Fibroblast of lung (primary cell): ENCODE data around the gene CA9. TPM values are rescaled to one million over a fixed set of nuclear protein-coding genes. Genes with fewer than 3 reads are reported as not detected.

ENCODE experiments used
- DNase-seq, 2 donors: peaks; one replicate each; pipeline versions ENCODE4 v3.0.0 to v3.0.0-alpha.2; 2010; ENCODE audit warnings: low read depth in 2 of 2
- H2AFZ ChIP-seq: 2 replicates; pipeline ENCODE4 v1.5.1; 2012; ENCODE audit warnings: low read length, control low read depth, inconsistent platforms
- H3K27ac ChIP-seq: 2 replicates; pipeline ENCODE4 v1.5.1; 2011; ENCODE audit warnings: low read length, control low read depth; ENCODE audit not compliant: insufficient read depth
- H3K27me3 ChIP-seq: 2 replicates; pipeline ENCODE4 v1.5.1; 2011; ENCODE audit warnings: mild to moderate bottlenecking, low read length; ENCODE audit not compliant: control insufficient read depth, insufficient read depth
- H3K36me3 ChIP-seq: 2 replicates; pipeline ENCODE4 v1.5.1; 2011; ENCODE audit warnings: low read length; ENCODE audit not compliant: control insufficient read depth, insufficient read depth
- H3K4me1 ChIP-seq: 2 replicates; pipeline ENCODE4 v1.5.1; 2011; ENCODE audit warnings: low read length; ENCODE audit not compliant: control insufficient read depth, insufficient read depth; ENCODE audit errors: extremely low read depth
- H3K4me2 ChIP-seq: 2 replicates; pipeline ENCODE4 v1.5.1; 2011; ENCODE audit warnings: low read length, control low read depth; ENCODE audit not compliant: insufficient read depth; ENCODE audit errors: extremely low read depth
- H3K4me3 ChIP-seq, 4 experiments: fragments of 200-600 bp in 1 of 4; sonication (generic) in 1 of 4; replicated peaks in 1 of 4; 2 replicates each; pipeline ENCODE4 v1.5.1; 2011 to 2016; ENCODE audit warnings: low read length in 4 of 4, low read depth in 3 of 4, mild to moderate bottlenecking in 3 of 4, control low read depth in 2 of 4, inconsistent platforms in 1 of 4, mixed read lengths in 1 of 4; ENCODE audit not compliant: insufficient read depth in 1 of 4; ENCODE audit errors: control extremely low read depth in 1 of 4
- H3K79me2 ChIP-seq: 2 replicates; pipeline ENCODE4 v1.5.1; 2012; ENCODE audit warnings: mild to moderate bottlenecking, low read length, inconsistent platforms; ENCODE audit not compliant: control insufficient read depth, insufficient read depth
- H3K9ac ChIP-seq: 2 replicates; pipeline ENCODE4 v1.5.1; 2011; ENCODE audit warnings: mild to moderate bottlenecking, low read length, control low read depth; ENCODE audit not compliant: insufficient read depth
- H3K9me3 ChIP-seq: 2 replicates; pipeline ENCODE4 v1.5.1; 2012; ENCODE audit warnings: low read depth, low read length; ENCODE audit not compliant: control insufficient read depth, insufficient read depth
- H4K20me1 ChIP-seq: 2 replicates; pipeline ENCODE4 v1.5.1; 2011; ENCODE audit warnings: low read length; ENCODE audit not compliant: control insufficient read depth, insufficient read depth; ENCODE audit errors: extremely low read depth
- EZH2 ChIP-seq: IDR thresholded peaks from 2 replicates; pipeline ENCODE4 v1.5.1; 2012; ENCODE audit warnings: low read length, control low read depth, mild to moderate bottlenecking; ENCODE audit errors: missing control alignments
- polyA plus RNA-seq, 2 donors: library from polyadenylated mRNA; depleted of rRNA in 1 of 2; stranded (reverse) in 1 of 2; unstranded in 1 of 2; fragments of >200 nt; gene quantifications; 2 replicates each; pipeline ENCODE4 v1.2.1, GENCODE V29; 2011 to 2012; ENCODE audit warnings: missing spikeins in 1 of 2
- total RNA-seq: library from RNA; depleted of rRNA; stranded (reverse); fragments of >200 nt; gene quantifications from 2 replicates; pipeline ENCODE4 v1.2.1, GENCODE V29; 2014
- TF ChIP-seq, protein P1 (sequence below), 2 donors: IDR thresholded peaks in 1 of 2; conservative IDR thresholded peaks in 1 of 2; 1 replicate in 1 of 2; 2 replicates in 1 of 2; pipeline ENCODE4 v1.5.1; 2011 to 2012; ENCODE audit warnings: low read length in 2 of 2, control low read depth in 1 of 2, inconsistent platforms in 1 of 2, low read depth in 1 of 2, mild to moderate bottlenecking in 1 of 2

The CA9 gene
- total and polyA plus RNA-seq, 2 donors (not counting 1 experiment from before 2014, with no cell fraction given): 0.17 to 0.59 TPM

DNA sequence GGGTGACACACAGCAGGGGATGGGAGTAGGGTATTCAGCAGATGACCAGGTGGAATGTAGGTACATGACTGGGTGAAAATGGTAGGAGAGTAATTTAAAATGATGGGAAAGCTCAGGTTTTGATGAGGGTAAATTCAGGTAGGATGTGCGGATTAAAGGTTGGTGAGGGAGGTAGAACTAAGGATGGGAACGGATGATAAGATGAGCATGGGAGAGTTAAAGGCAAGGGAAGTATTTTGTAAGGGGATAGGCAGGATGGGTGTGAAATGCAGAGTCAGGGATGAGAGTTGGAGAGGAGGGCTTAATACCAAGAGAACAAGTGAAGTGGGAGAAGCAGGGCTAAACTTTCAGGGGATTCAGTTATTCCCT is 56.7 kb downstream of the CA9 start:
- Histone ChIP-seq H4K20me1 (no peaks in the 10 kb centered on the region), H2AFZ (no peak overlapping the region), H3K4me3 (peak overlapping the region; percentile 87 to 99 (median 96)), H3K79me2 (peaks cover 78% of the 10 kb centered on the region), H3K4me1 (peaks cover 23% of the 10 kb centered on the region), H3K27me3 (no peaks in the 10 kb centered on the region), H3K27ac (peak overlapping the region; percentile 94), H3K9me3 (no peaks in the 10 kb centered on the region), H3K4me2 (peak overlapping the region; percentile 100), H3K36me3 (peaks cover 7% of the 10 kb centered on the region), H3K9ac (peak overlapping the region; percentile 97)
- no peak for DNase-seq
- TF ChIP-seq EZH2: no peak
- TF ChIP-seq, protein P1, sequence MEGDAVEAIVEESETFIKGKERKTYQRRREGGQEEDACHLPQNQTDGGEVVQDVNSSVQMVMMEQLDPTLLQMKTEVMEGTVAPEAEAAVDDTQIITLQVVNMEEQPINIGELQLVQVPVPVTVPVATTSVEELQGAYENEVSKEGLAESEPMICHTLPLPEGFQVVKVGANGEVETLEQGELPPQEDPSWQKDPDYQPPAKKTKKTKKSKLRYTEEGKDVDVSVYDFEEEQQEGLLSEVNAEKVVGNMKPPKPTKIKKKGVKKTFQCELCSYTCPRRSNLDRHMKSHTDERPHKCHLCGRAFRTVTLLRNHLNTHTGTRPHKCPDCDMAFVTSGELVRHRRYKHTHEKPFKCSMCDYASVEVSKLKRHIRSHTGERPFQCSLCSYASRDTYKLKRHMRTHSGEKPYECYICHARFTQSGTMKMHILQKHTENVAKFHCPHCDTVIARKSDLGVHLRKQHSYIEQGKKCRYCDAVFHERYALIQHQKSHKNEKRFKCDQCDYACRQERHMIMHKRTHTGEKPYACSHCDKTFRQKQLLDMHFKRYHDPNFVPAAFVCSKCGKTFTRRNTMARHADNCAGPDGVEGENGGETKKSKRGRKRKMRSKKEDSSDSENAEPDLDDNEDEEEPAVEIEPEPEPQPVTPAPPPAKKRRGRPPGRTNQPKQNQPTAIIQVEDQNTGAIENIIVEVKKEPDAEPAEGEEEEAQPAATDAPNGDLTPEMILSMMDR (conservative IDR thresholded peaks at IDR 0.05 in 1 of 2, IDR thresholded peaks at IDR 0.05 in 1 of 2; ENCODE audit: low read depth in 1 of 2, low read length in 2 of 2): no peak

Other genes with a start within 250 kb of the CA9 start
- 10.0 and 15.5 TPM in 2 replicates for gene RUSC2, start 183.8 kb upstream of the CA9 start, total RNA-seq
- gene RUSC2, start 183.8 kb upstream of the CA9 start, polyA plus RNA-seq: 14.2 and 14.8 TPM in 2 replicates
- 9.4 and 10.5 TPM in 2 replicates for gene TESK1, start 68.7 kb upstream of the CA9 start, total RNA-seq
- gene TESK1, start 68.7 kb upstream of the CA9 start, polyA plus RNA-seq: 12.0 and 12.5 TPM in 2 replicates
- 1.0 and 2.8 TPM in 2 replicates for gene CD72, start 55.5 kb upstream of the CA9 start, total RNA-seq
- gene CD72, start 55.5 kb upstream of the CA9 start, polyA plus RNA-seq: 0.64 and 1.00 TPM in 2 replicates
- gene SIT1, start 23.0 kb upstream of the CA9 start, total RNA-seq: 0.17 TPM in 1 of 2 replicates, not detected in the other
- gene SIT1, start 23.0 kb upstream of the CA9 start, polyA plus RNA-seq: 0.07 TPM in 1 of 2 replicates, not detected in the other
- gene RMRP, start 15.9 kb upstream of the CA9 start, total RNA-seq: 67,954 and 162,287 TPM in 2 replicates
- gene RMRP, start 15.9 kb upstream of the CA9 start, polyA plus RNA-seq: 75.4 and 110 TPM in 2 replicates
- 15.4 and 20.6 TPM in 2 replicates for gene CCDC107, start 15.6 kb upstream of the CA9 start, total RNA-seq
- 20.2 and 24.9 TPM in 2 replicates for gene CCDC107, start 15.6 kb upstream of the CA9 start, polyA plus RNA-seq
- gene ARHGEF39, start 8.7 kb upstream of the CA9 start, total RNA-seq: under 0.01 and 0.66 TPM in 2 replicates
- gene ARHGEF39, start 8.7 kb upstream of the CA9 start, polyA plus RNA-seq: 0.77 and 3.9 TPM in 2 replicates
- gene TPM2, start 16.0 kb downstream of the CA9 start, total RNA-seq: 696 and 1,003 TPM in 2 replicates
- gene TPM2, start 16.0 kb downstream of the CA9 start, polyA plus RNA-seq: 1,280 and 1,927 TPM in 2 replicates
- 214 and 405 TPM in 2 replicates for gene TLN1, start 58.3 kb downstream of the CA9 start, total RNA-seq
- 214 and 244 TPM in 2 replicates for gene TLN1, start 58.3 kb downstream of the CA9 start, polyA plus RNA-seq
- 64.7 and 70.2 TPM in 2 replicates for gene CREB3, start 58.7 kb downstream of the CA9 start, total RNA-seq
- gene CREB3, start 58.7 kb downstream of the CA9 start, polyA plus RNA-seq: 50.2 and 55.8 TPM in 2 replicates
- 21.8 and 23.9 TPM in 2 replicates for gene GBA2, start 75.3 kb downstream of the CA9 start, total RNA-seq
- 24.1 and 25.5 TPM in 2 replicates for gene GBA2, start 75.3 kb downstream of the CA9 start, polyA plus RNA-seq
- 10.5 and 14.9 TPM in 2 replicates for gene RGP1, start 75.4 kb downstream of the CA9 start, total RNA-seq
- 17.4 and 18.0 TPM in 2 replicates for gene RGP1, start 75.4 kb downstream of the CA9 start, polyA plus RNA-seq
- not detected in 2 replicates for gene MSMP, start 80.3 kb downstream of the CA9 start, total RNA-seq
- not detected in 2 replicates for gene MSMP, start 80.3 kb downstream of the CA9 start, polyA plus RNA-seq
- 23.6 and 47.4 TPM in 2 replicates for gene NPR2, start 117.7 kb downstream of the CA9 start, total RNA-seq
- 26.3 and 34.1 TPM in 2 replicates for gene NPR2, start 117.7 kb downstream of the CA9 start, polyA plus RNA-seq
- gene SPAG8, start 138.3 kb downstream of the CA9 start, total RNA-seq: 1.0 and 1.3 TPM in 2 replicates
- 0.62 and 0.64 TPM in 2 replicates for gene SPAG8, start 138.3 kb downstream of the CA9 start, polyA plus RNA-seq
- gene HINT2, start 141.1 kb downstream of the CA9 start, total RNA-seq: 24.9 and 34.2 TPM in 2 replicates
- gene HINT2, start 141.1 kb downstream of the CA9 start, polyA plus RNA-seq: 13.1 and 22.9 TPM in 2 replicates
- not detected in 2 replicates for gene FAM221B, start 154.8 kb downstream of the CA9 start, total RNA-seq
- gene FAM221B, start 154.8 kb downstream of the CA9 start, polyA plus RNA-seq: not detected in 2 replicates
- 2.1 and 3.0 TPM in 2 replicates for gene TMEM8B, start 155.3 kb downstream of the CA9 start, total RNA-seq
- 2.7 and 3.0 TPM in 2 replicates for gene TMEM8B, start 155.3 kb downstream of the CA9 start, polyA plus RNA-seq
- not detected in 2 replicates for gene OR13J1, start 196.5 kb downstream of the CA9 start, total RNA-seq
- not detected in 2 replicates for gene OR13J1, start 196.5 kb downstream of the CA9 start, polyA plus RNA-seq
- 0.26 and 1.2 TPM in 2 replicates for gene HRCT1, start 232.3 kb downstream of the CA9 start, total RNA-seq
- 3.1 and 3.3 TPM in 2 replicates for gene HRCT1, start 232.3 kb downstream of the CA9 start, polyA plus RNA-seq
- under 0.01 and 0.17 TPM in 2 replicates for gene SPAAR, start 235.6 kb downstream of the CA9 start, total RNA-seq
- 0.34 and 0.41 TPM in 2 replicates for gene SPAAR, start 235.6 kb downstream of the CA9 start, polyA plus RNA-seq